HS-27A (cell line): ENCODE measurements around the gene A2M.
"Not testable (repeated sequence)": the region's sequence is repeated elsewhere in the genome, so short reads cannot be mapped to it uniquely, and the experiment has no call there.

Source experiments
- DNase-seq: peaks from one replicate; pipeline ENCODE4 v3.0.0-alpha.2; 2012; ENCODE audit warnings: low read depth, missing footprints

A2M gene

GRCh38 chr12:9115731-9116559 is at the start of gene A2M:
A2M (minus strand) TSS chr12:9115919; CDS start chr12:9115849, 70 bp downstream.
- DNase-seq: no peak

GRCh38 chr12:9163392-9163791 is 47.7 kb upstream of the A2M start:
- DNase-seq: no peak

- DNase-seq: no peak
Measured at GRCh38 chr12:9156119-9156518, 40.4 kb upstream of the A2M start.

DNA sequence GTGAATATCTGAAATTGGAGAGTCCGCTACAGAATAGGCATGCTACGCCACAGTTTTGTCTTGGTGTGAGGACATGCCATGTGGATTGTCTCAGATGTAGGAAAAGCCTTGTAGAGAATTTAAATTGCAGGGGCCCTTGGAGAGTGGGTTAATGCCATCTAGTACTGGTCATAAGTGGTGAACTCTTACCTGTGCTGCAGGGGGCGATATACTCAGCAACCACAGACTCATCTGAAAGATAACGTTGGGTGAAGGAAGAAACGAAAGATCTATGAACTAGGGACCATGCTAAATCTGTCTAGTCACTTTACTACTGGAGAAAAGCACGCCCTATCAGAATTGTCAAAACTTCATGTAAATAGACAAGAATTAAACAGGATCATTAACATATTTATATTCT is 33.7 kb upstream of the A2M start:
- DNase-seq: no peak

DNA sequence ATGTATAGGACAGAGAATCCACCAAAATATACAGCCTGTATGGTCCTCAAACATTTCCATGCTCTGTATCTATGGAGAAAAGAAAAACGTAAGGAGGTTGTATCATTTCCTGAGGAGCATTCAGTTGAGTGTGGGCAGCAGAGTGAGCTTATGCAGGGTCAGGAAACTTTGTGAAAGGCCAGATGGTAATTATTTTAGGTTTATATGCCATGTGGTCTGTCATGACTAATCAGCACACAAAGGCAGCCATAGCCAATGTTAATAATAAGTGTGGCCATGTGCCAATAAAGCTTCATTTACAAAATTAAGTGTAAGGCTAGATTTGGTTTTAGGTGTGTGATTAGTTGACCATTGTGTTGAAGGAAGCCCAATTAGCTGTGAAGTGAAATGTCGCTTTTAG is 33.2 kb upstream of the A2M start:
- no peak for DNase-seq

GRCh38 chr12:9147461-9147860 is 31.7 kb upstream of the A2M start:
- DNase-seq: no peak

- DNase-seq: no peak
Measured at GRCh38 chr12:9144730-9145106, 29.0 kb upstream of the A2M start.

- no peak for DNase-seq
Measured at GRCh38 chr12:9143929-9144729, 28.4 kb upstream of the A2M start.

DNA sequence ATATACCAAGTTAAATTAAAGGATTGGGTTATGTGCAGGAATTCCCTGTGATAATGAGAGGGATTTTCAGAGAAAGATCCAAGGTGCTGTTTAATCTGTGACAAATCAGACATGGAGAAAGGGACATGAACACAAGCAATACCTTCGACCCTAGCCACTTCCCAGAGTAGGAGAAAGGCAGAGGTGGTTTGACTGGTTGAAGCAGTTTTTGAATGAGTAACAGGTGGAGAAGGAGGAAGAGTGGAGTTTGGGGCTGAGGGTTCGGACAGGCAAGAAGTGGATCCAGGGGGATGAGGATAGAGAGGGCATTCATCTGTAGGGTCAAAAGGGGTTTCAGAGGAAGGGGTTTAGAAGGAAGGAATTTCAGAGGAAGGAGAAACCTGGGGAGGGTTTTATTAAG is 27.4 kb upstream of the A2M start:
- DNase-seq: no peak

- not testable (repeated sequence) for DNase-seq
Measured at GRCh38 chr12:9139588-9140290, 24.0 kb upstream of the A2M start.

- no peak for DNase-seq
Measured at GRCh38 chr12:9135903-9136310, 20.2 kb upstream of the A2M start.

DNA sequence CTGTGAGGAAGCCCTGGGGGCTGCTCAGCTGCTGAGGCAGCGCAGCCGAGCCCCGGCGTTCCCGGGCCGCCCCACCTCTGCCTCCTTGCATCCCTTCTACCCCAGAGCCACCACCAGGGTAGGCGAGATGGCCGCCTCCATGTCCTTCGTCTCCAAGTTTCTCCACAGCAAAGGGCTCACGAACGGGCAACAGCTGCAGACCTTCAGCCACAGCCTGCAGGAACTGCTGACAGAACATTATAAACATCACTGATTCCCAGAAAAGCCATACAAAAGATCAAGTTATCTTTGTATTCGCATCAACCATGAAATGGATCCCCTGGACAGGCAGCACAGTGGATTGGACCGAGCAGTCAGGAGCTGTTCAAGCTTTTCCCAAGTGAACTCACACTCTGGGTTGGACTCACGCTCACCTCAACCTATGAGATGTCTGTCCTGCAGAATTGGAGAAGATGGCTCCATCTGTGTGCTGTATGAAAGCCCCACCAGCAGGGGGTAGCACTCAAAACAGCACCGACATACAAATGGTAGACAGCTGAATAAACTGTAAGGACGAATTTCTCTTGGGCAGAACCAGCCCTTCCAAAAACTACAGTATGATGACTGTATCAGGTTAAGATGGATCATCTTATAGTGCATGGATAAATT is 19.4 kb upstream of the A2M start:
- no peak for DNase-seq

DNA sequence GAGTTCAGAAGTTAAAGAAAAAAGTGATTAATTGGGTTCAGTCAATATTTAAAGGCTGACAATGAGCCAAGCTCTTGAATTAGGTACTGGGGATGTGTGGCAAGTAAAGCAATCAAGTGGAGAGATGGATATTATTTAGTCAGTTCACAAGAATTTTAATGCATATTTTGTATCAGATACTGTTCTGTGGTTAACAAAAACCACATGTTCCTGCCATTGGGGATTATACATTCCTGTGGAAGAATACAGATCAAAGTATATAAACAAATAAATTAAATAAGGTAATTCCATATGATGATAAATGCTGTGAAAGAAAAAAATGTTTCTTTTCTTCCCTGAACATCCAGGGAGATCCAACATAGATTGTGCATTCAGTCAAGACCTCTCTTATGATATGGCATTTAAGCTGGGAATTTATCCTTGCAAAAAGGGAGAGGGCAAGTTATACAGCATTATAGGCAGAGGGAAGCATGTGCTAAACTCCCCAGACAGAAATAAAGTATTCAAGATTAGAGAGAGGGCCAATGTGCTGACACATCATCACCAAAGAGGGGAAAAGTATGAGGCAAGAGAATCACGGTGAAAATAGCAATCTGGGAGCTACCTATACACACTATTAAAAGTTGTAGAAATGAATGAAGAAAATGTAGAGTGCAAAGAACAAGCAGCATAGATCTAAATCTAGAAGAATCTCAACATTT is 17.6 kb upstream of the A2M start:
- no peak for DNase-seq

GRCh38 chr12:9132008-9132535 is 16.4 kb upstream of the A2M start:
- DNase-seq: no peak

DNA sequence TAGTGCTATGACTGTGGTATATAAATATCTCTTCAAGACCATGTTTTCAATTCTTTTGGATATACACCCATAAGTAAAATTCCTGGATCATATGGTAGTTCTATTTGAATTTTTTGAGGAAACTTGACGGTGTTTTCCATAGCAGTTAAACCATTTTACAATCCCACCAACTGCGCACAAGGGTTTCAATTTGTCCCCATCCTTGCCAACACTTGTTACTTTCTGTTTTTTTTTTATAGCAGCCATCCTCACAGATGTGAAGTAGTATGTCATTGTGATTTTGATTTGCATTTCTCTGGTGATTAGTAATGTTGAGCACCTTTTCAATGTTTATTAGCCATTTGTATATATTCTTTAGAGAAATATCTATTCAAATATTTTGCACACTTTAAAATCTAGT is 14.5 kb upstream of the A2M start:
- DNase-seq: no peak

GRCh38 chr12:9127936-9128663 is 12.4 kb upstream of the A2M start:
- DNase-seq: no peak

DNA sequence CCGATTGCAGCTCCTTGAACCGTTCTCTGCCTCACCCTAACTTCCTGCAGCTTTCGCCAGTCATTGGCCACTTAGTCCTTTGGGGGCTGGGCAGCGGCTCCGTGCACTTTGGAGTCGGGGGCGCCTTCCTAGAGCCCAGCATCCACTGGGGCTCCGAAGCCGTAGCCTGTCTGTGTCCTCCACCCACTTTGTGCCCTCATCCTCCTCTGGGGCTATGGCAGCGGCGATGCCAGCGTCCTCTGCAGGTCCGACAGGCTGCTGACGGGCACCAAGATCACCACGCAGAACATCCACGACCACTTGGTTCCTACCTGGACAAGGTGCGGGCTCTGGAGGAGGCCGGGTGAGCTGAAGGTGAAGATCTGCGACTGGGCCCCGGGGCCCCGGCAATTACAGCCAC is 11.8 kb upstream of the A2M start:
- DNase-seq: no peak

DNA sequence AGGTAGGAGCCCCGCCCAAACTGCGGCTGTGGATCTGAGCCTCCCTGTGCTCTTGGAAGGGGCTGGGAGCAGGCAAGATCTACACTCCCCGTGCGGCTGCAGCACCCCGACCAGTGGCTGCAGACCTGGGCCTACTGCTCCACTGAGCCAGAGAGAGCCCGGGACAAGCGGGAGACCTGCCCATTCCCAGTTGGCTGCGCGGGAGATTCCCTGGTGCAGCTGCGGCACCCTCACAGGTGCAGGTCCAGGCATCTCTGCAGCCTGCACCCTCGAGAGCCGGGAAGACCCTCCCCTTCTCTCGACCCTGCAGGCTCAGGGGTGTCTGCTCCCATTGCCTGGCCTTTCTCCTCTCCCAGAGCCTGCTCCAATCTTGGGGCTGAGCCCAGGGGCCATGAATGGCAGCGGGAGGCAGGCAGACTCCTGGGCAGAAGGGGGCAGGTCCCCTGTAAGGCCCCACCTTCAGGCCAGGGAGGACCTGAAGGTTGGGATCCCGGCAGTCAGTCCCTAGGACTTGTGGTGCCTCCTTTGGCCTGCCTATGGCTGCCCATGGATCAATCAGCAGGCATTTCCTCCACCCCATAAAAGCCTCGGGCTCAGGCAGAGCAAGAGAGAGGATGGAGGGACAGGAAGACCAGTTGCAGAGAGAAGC is 8.8 kb upstream of the A2M start:
- DNase-seq: no peak

GRCh38 chr12:9123781-9124382 is 8.2 kb upstream of the A2M start:
- DNase-seq: no peak
